Adrenal gland (tissue), 12 donors: Measurements from ENCODE around the gene FARS2. TPM values are rescaled to one million over a fixed set of nuclear protein-coding genes. Genes with fewer than 3 reads are reported as not detected.

Experiments
- DNase-seq, 7 donors: peaks; one replicate each; pipeline ENCODE4 v3.0.0-alpha.2; 2019 to 2020
- H3K27ac ChIP-seq, 5 donors: fragments of 200-600 bp; sonication (generic) in 4 of 5; 1 replicate in 3 of 5; 2 replicates in 2 of 5; pipeline versions ENCODE4 v1.5.1 to v1.8.0; 2016 to 2020; ENCODE audit warnings: mild to moderate bottlenecking in 1 of 5
- H3K27me3 ChIP-seq: fragments of 200-600 bp; 2 replicates; pipeline ENCODE4 v1.8.0; 2021
- H3K36me3 ChIP-seq, 2 donors: fragments of 200-600 bp; replicated peaks in 1 of 2; 1 replicate in 1 of 2; 2 replicates in 1 of 2; pipeline versions ENCODE4 v1.5.1 to v1.8.0; 2018 to 2022
- H3K4me1 ChIP-seq, 2 donors: fragments of 200-600 bp; replicated peaks in 1 of 2; 1 replicate in 1 of 2; 2 replicates in 1 of 2; pipeline versions ENCODE4 v1.5.1 to v1.8.0; 2018 to 2021
- H3K4me3 ChIP-seq, 4 donors: fragments of 200-600 bp; sonication (generic) in 3 of 4; one replicate each; pipeline ENCODE4 v1.5.1; 2016 to 2018
- H3K9me3 ChIP-seq, 3 donors: fragments of 200-600 bp; sonication (generic) in 1 of 3; replicated peaks in 1 of 3; 1 replicate in 2 of 3; 2 replicates in 1 of 3; pipeline versions ENCODE4 v1.5.1 to v1.8.0; 2016 to 2021
- CTCF ChIP-seq, 6 experiments: fragments of 450-650 bp in 4 of 6; fragments of 200-600 bp in 2 of 6; sonication (generic) in 1 of 6; IDR thresholded peaks; 1 replicate in 5 of 6; 2 replicates in 1 of 6; pipeline versions ENCODE4 v1.5.1 to v1.8.0; 2016 to 2021; ENCODE audit warnings: antibody characterized with exemption in 6 of 6, mild to moderate bottlenecking in 2 of 6, moderate library complexity in 1 of 6
- POLR2A ChIP-seq, 2 donors: fragments of 450-650 bp; IDR thresholded peaks; one replicate each; pipeline ENCODE4 v1.6.1; 2017; ENCODE audit warnings: antibody characterized with exemption in 2 of 2, mild to moderate bottlenecking in 2 of 2, moderate library complexity in 1 of 2
- WGBS, 4 donors: extraction: QIAGEN DNeasy Blood & Tissue Kit in 2 of 4; methylation state at CpG; one replicate each; pipeline versions ENCODE4 v1.1.5 to v1.1.7; 2013 to 2017; 5-methylcytosine and 5-hydroxymethylcytosine counted together
- intact Hi-C, 2 donors: fragments of 100-400 bp; cut with DNase I; formaldehyde crosslinking; loops; one replicate each; pipeline versions ENCODE4 v1.14.1 to v1.15.0; 2022 to 2023
- polyA plus RNA-seq, 3 donors: library from polyadenylated mRNA; stranded (reverse); fragments of 200-250 nt in 2 of 3; fragments of 350-450 nt in 1 of 3; fragmentation: Illumina TruSeq in 1 of 3; extraction: RNeasy Lipid Tissue Mini Kit (QIAGEN cat#74804) in 1 of 3; gene quantifications; one replicate each; pipeline ENCODE4 v1.2.3, GENCODE V29; 2013 to 2014
- total RNA-seq, 9 donors: library from RNA; depleted of rRNA in 4 of 9; stranded (reverse); fragments of >200 nt in 4 of 9; fragments of 120-200 nt in 1 of 9; fragmentation: NEBNext Ultra II Directional in 1 of 9; extraction: Animal tissue kit (Norgen Biotek cat#: 25700) in 1 of 9; gene quantifications; one replicate each; pipeline versions ENCODE4 v1.1.0 to v1.2.4, GENCODE V29; 2013 to 2023
- donor health status: healthy with polysubstance abuse.
- donor health status: Bipolar disorder and iron deficiency.
- donor health status: DM: yes; HTN: yes; CAD: no.
- donor health status: DM: no; HTN: no; CAD: no.
- donor health status: DM: no; HTN: no; CAD: no.
- donor health status: DM: yes; HTN: yes; CAD: no.

Gene FARS2
- total and polyA plus RNA-seq, 12 donors: 7.2 to 55.2 (median 19.8) TPM

GRCh38 chr6:5250911-5251310, 10.4 kb upstream of the FARS2 start:
- no peak for TF ChIP-seq POLR2A (IDR thresholded peaks at IDR 0.05)
- TF ChIP-seq CTCF (IDR thresholded peaks at IDR 0.05): no peak
- DNase-seq: no peak
- H3K27ac ChIP-seq: no peak overlapping the region
- H3K27me3 ChIP-seq: no peaks in the 10 kb centered on the region
- intact Hi-C loops: no loop called here
- no peaks in the 10 kb centered on the region for H3K9me3 ChIP-seq
- H3K4me1 ChIP-seq: peaks cover 21 to 23% of the 10 kb centered on the region in 2 donors
- H3K4me3 ChIP-seq: no peak overlapping the region
- H3K36me3 ChIP-seq: no peaks in the 10 kb centered on the region
- WGBS, 4 donors: 89% methylated on average over 4 of the region's 4 CpGs

DNA sequence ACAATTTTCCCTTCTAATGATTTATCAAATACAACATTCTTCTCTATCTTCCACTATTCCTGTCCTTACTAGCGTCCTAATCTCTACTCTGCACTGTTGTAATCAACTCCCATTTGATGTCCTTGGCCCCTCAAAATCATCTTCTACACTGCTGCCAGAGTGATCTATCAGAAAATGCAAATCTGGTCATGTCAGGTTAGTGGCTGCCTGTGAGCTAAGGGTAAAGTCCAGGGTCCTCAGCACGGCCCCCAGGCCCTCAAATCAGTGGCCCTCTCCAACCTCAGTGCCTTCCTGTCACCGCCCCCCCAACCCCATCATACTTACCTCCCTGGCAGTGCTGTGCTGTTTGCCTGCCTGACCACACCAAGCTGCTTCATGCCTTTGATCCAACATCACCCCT, 4.4 kb upstream of the FARS2 start:
- 70 to 74% (median 71%) methylated on average over 3 of the region's 3 CpGs for WGBS, 4 donors
- no peaks in the 10 kb centered on the region for H3K9me3 ChIP-seq
- TF ChIP-seq POLR2A (IDR thresholded peaks at IDR 0.05) (no peak), CTCF (IDR thresholded peaks at IDR 0.05) (no peak)
- H3K27ac ChIP-seq: no peak overlapping the region
- H3K4me3 ChIP-seq: no peak overlapping the region
- DNase-seq: no peak
- H3K27me3 ChIP-seq: no peaks in the 10 kb centered on the region
- no peaks in the 10 kb centered on the region for H3K36me3 ChIP-seq
- H3K4me1 ChIP-seq: peaks cover 5 to 9% of the 10 kb centered on the region in 2 donors
- intact Hi-C loops: no loop called here

GRCh38 chr6:5257400-5257799, 3.9 kb upstream of the FARS2 start:
- no peaks in the 10 kb centered on the region for H3K27me3 ChIP-seq
- TF ChIP-seq POLR2A (IDR thresholded peaks at IDR 0.05): no peak
- TF ChIP-seq CTCF (IDR thresholded peaks at IDR 0.05): no peak
- WGBS, 4 donors: 96 to 99% (median 98%) methylated on average over 8 of the region's 8 CpGs
- no peak for DNase-seq
- peaks cover 8 to 14% of the 10 kb centered on the region in 2 donors for H3K4me1 ChIP-seq
- no peak overlapping the region for H3K27ac ChIP-seq
- no peaks in the 10 kb centered on the region for H3K9me3 ChIP-seq
- no peak overlapping the region for H3K4me3 ChIP-seq
- no peaks in the 10 kb centered on the region for H3K36me3 ChIP-seq
- intact Hi-C loops: no loop called here

GRCh38 chr6:5259428-5259827, 1.9 kb upstream of the FARS2 start:
- Histone ChIP-seq H3K27me3 (no peaks in the 10 kb centered on the region), H3K4me3 (no peak overlapping the region), H3K36me3 (no peaks in the 10 kb centered on the region), H3K27ac (no peak overlapping the region), H3K9me3 (no peaks in the 10 kb centered on the region), H3K4me1 (peaks cover 8 to 19% of the 10 kb centered on the region in 2 donors)
- intact Hi-C loops: no loop called here
- TF ChIP-seq CTCF (IDR thresholded peaks at IDR 0.05): no peak
- no peak for TF ChIP-seq POLR2A (IDR thresholded peaks at IDR 0.05)
- no peak for DNase-seq
- 60 to 84% (median 80%) methylated on average over 2 to 3 of the region's 3 CpGs for WGBS, 4 donors
